Activated naive CD8-positive, alpha-beta T cell treated with anti-CD3 and anti-CD28 coated beads, Interleukin-2, amount 50 U/mL, for 24 hours (primary cell): ENCODE measurements around the gene ALDOC.
A peak's percentile ranks its signal among the peaks of the same experiment; 100 is the strongest.
"Not testable (repeated sequence)": the region's sequence is repeated elsewhere in the genome, so short reads cannot be mapped to it uniquely, and the experiment has no call there.

Source experiments
- ATAC-seq: fragments of 150-1000 bp; cut with Tn5 transposase; one replicate; pipeline ENCODE4 v1.10.0; 2021
- DNase-seq: peaks from one replicate; pipeline ENCODE4 v3.0.0; 2021
- H3K27ac Mint-ChIP-seq: one replicate; pipeline ENCODE4 v1.8.0; 2021; ENCODE audit warnings: mild to moderate bottlenecking, mixed read lengths
- H3K27me3 Mint-ChIP-seq: one replicate; pipeline ENCODE4 v1.8.0; 2021; ENCODE audit warnings: mixed read lengths
- H3K36me3 Mint-ChIP-seq: one replicate; pipeline ENCODE4 v1.8.0; 2021; ENCODE audit warnings: low read depth, mixed read lengths
- H3K4me1 Mint-ChIP-seq: one replicate; pipeline ENCODE4 v1.8.0; 2021; ENCODE audit warnings: mixed read lengths
- H3K4me3 Mint-ChIP-seq: one replicate; pipeline ENCODE4 v1.8.0; 2021; ENCODE audit warnings: mild to moderate bottlenecking, moderate library complexity, mixed read lengths
- H3K9me3 Mint-ChIP-seq: one replicate; pipeline ENCODE4 v1.8.0; 2021; ENCODE audit warnings: mixed read lengths

ALDOC gene

GRCh38 chr17:28598799-28599310 is 22.2 kb upstream of the ALDOC start, which contains the start of gene SPAG5:
Gene SPAG5 (minus strand): TSS chr17:28599025. CDS start chr17:28598946, 79 bp downstream.
- ATAC-seq: peak; percentile 90
- Mint-ChIP-seq H3K9me3 (no peaks in the 10 kb centered on the region), H3K27me3 (no peaks in the 10 kb centered on the region)

GRCh38 chr17:28598389-28598788 is 21.7 kb upstream of the ALDOC start:
- DNase-seq: no peak
- Mint-ChIP-seq H3K9me3 (no peaks in the 10 kb centered on the region), H3K4me1 (peaks cover 22% of the 10 kb centered on the region), H3K36me3 (peaks cover 19% of the 10 kb centered on the region), H3K27me3 (no peaks in the 10 kb centered on the region), H3K4me3 (peak overlapping the region; percentile 91), H3K27ac (peak overlapping the region; percentile 92)
- peak; percentile 0 for ATAC-seq

More at GRCh38 chr17:28598799-28599310, 22.2 kb upstream of the ALDOC start, which contains the start of gene SPAG5:
- Mint-ChIP-seq H3K36me3 (peaks cover 19% of the 10 kb centered on the region), H3K4me1 (peaks cover 22% of the 10 kb centered on the region), H3K27ac (peak within 1 kb of the TSS; percentile 92), H3K4me3 (peak within 1 kb of the TSS; percentile 91)
- peak; percentile 92 for DNase-seq

GRCh38 chr17:28597606-28598383 is 21.1 kb upstream of the ALDOC start:
- ATAC-seq: no peak
- no peaks in the 10 kb centered on the region for H3K9me3 Mint-ChIP-seq

GRCh38 chr17:28592260-28592659 is 15.6 kb upstream of the ALDOC start:
- Mint-ChIP-seq H3K4me3 (no peak overlapping the region), H3K36me3 (peaks cover 31% of the 10 kb centered on the region), H3K27ac (no peak overlapping the region), H3K9me3 (no peaks in the 10 kb centered on the region), H3K27me3 (no peaks in the 10 kb centered on the region), H3K4me1 (peaks cover under 1% of the 10 kb centered on the region)
- DNase-seq: no peak
- ATAC-seq: no peak

More at GRCh38 chr17:28597606-28598383, 21.1 kb upstream of the ALDOC start:
- Mint-ChIP-seq H3K4me1 (peaks cover 22% of the 10 kb centered on the region), H3K27ac (peak overlapping the region; percentile 92), H3K36me3 (peaks cover 23% of the 10 kb centered on the region), H3K4me3 (peak overlapping the region; percentile 91), H3K27me3 (no peaks in the 10 kb centered on the region)
- DNase-seq: no peak

- Mint-ChIP-seq H3K4me1 (no peaks in the 10 kb centered on the region), H3K27me3 (no peaks in the 10 kb centered on the region), H3K36me3 (peaks cover 27% of the 10 kb centered on the region), H3K9me3 (no peaks in the 10 kb centered on the region), H3K4me3 (no peak overlapping the region), H3K27ac (peak overlapping the region; percentile 8)
- ATAC-seq (no peak), DNase-seq (no peak)
Observed at GRCh38 chr17:28585851-28586250, 9.2 kb upstream of the ALDOC start.

GRCh38 chr17:28584434-28584833 is 7.7 kb upstream of the ALDOC start:
- peaks cover 5% of the 10 kb centered on the region for H3K4me1 Mint-ChIP-seq
- no peak overlapping the region for H3K4me3 Mint-ChIP-seq
- DNase-seq (no peak), ATAC-seq (no peak)
- H3K27me3 Mint-ChIP-seq: no peaks in the 10 kb centered on the region
- H3K9me3 Mint-ChIP-seq: no peaks in the 10 kb centered on the region
- H3K36me3 Mint-ChIP-seq: peaks cover 34% of the 10 kb centered on the region
- no peak overlapping the region for H3K27ac Mint-ChIP-seq

- Mint-ChIP-seq H3K9me3 (no peaks in the 10 kb centered on the region), H3K27ac (no peak overlapping the region), H3K36me3 (peaks cover 37% of the 10 kb centered on the region), H3K4me3 (no peak overlapping the region), H3K4me1 (peaks cover 9% of the 10 kb centered on the region), H3K27me3 (no peaks in the 10 kb centered on the region)
- no peak for DNase-seq
- no peak for ATAC-seq
Observed at GRCh38 chr17:28582513-28582912, 5.8 kb upstream of the ALDOC start.

- H3K4me3 Mint-ChIP-seq: no peak overlapping the region
- H3K4me1 Mint-ChIP-seq: peaks cover 22% of the 10 kb centered on the region
- no peak overlapping the region for H3K27ac Mint-ChIP-seq
- no peaks in the 10 kb centered on the region for H3K27me3 Mint-ChIP-seq
- DNase-seq (no peak), ATAC-seq (no peak)
- no peaks in the 10 kb centered on the region for H3K9me3 Mint-ChIP-seq
- H3K36me3 Mint-ChIP-seq: peaks cover 36% of the 10 kb centered on the region
Observed at GRCh38 chr17:28580959-28581358, 4.3 kb upstream of the ALDOC start.

- no peak overlapping the region for H3K4me3 Mint-ChIP-seq
- H3K9me3 Mint-ChIP-seq: no peaks in the 10 kb centered on the region
- H3K4me1 Mint-ChIP-seq: peaks cover 22% of the 10 kb centered on the region
- peak overlapping the region; percentile 53 for H3K27ac Mint-ChIP-seq
- ATAC-seq: no peak
- peaks cover 29% of the 10 kb centered on the region for H3K36me3 Mint-ChIP-seq
- no peak for DNase-seq
- H3K27me3 Mint-ChIP-seq: no peaks in the 10 kb centered on the region
Observed at GRCh38 chr17:28579526-28579925, 2.8 kb upstream of the ALDOC start.

GRCh38 chr17:28578246-28579195 is 1.8 kb upstream of the ALDOC start:
- peaks cover 22% of the 10 kb centered on the region for H3K4me1 Mint-ChIP-seq
- DNase-seq (no peak), ATAC-seq (no peak)
- H3K36me3 Mint-ChIP-seq: peaks cover 33% of the 10 kb centered on the region
- no peaks in the 10 kb centered on the region for H3K9me3 Mint-ChIP-seq
- no peak overlapping the region for H3K4me3 Mint-ChIP-seq
- H3K27me3 Mint-ChIP-seq: no peaks in the 10 kb centered on the region
- H3K27ac Mint-ChIP-seq: peak overlapping the region; percentile 53

GRCh38 chr17:28577466-28577824 is 750 bp upstream of the ALDOC start:
- Mint-ChIP-seq H3K27me3 (no peaks in the 10 kb centered on the region), H3K4me3 (no peak overlapping the region), H3K9me3 (no peaks in the 10 kb centered on the region), H3K27ac (no peak overlapping the region), H3K36me3 (peaks cover 33% of the 10 kb centered on the region), H3K4me1 (peaks cover 28% of the 10 kb centered on the region)
- DNase-seq: no peak
- no peak for ATAC-seq

- not testable (repeated sequence) for ATAC-seq, H3K9me3 Mint-ChIP-seq, DNase-seq, H3K27me3 Mint-ChIP-seq
- H3K27ac Mint-ChIP-seq: peak overlapping the region; percentile 68
- peak overlapping the region; percentile 83 for H3K4me3 Mint-ChIP-seq
- peaks cover 37% of the 10 kb centered on the region for H3K4me1 Mint-ChIP-seq
- peaks cover 33% of the 10 kb centered on the region for H3K36me3 Mint-ChIP-seq
Observed at GRCh38 chr17:28576016-28576415, 679 bp downstream of the ALDOC start.

GRCh38 chr17:28575126-28575795 is 1.4 kb downstream of the ALDOC start:
- Mint-ChIP-seq H3K4me3 (peak overlapping the region; percentile 1), H3K27ac (no peak overlapping the region), H3K4me1 (peaks cover 42% of the 10 kb centered on the region), H3K36me3 (peaks cover 30% of the 10 kb centered on the region), H3K27me3 (no peaks in the 10 kb centered on the region), H3K9me3 (no peaks in the 10 kb centered on the region)
- ATAC-seq (no peak), DNase-seq (no peak)

- ATAC-seq (no peak), DNase-seq (no peak)
- Mint-ChIP-seq H3K27me3 (no peaks in the 10 kb centered on the region), H3K9me3 (no peaks in the 10 kb centered on the region), H3K4me1 (peaks cover 46% of the 10 kb centered on the region), H3K36me3 (peaks cover 31% of the 10 kb centered on the region), H3K4me3 (peak overlapping the region; percentile 1), H3K27ac (no peak overlapping the region)
Observed at GRCh38 chr17:28574526-28574925, 2.2 kb downstream of the ALDOC start.
